Adrenal gland (tissue), 5 donors: ENCODE data around the gene IGDCC3.

Experiments used
- POLR2A ChIP-seq, 2 donors: fragments of 450-650 bp; IDR thresholded peaks; one replicate each; pipeline ENCODE4 v1.6.1; 2017; ENCODE audit warnings: antibody characterized with exemption in 2 of 2, mild to moderate bottlenecking in 2 of 2, moderate library complexity in 1 of 2
- TF ChIP-seq, protein P1 (sequence below), 6 experiments: fragments of 450-650 bp in 4 of 6; fragments of 200-600 bp in 2 of 6; sonication (generic) in 1 of 6; IDR thresholded peaks; 1 replicate in 5 of 6; 2 replicates in 1 of 6; pipeline versions ENCODE4 v1.5.1 to v1.8.0; 2016 to 2021; ENCODE audit warnings: antibody characterized with exemption in 6 of 6, mild to moderate bottlenecking in 2 of 6, moderate library complexity in 1 of 6
- donor health status: DM: no; HTN: no; CAD: no.

DNA sequence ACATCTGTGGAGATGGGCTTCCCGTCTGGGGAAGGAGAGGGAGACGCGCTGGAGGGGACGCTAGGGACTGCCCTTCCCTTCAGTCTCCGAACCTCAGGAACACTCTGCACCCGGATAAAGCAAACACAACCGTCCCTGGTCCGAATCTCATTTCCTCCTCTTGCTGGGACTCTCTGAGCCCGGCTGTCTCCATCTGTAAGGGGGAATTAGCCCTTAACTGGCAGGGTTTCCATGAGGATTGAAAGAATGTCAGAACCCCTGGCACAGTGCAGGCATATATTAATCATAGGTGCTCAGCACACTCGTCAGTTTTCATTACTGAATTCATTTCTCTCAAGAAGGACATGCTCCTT is 19.1 kb upstream of the IGDCC3 start:
- TF ChIP-seq, protein P1, sequence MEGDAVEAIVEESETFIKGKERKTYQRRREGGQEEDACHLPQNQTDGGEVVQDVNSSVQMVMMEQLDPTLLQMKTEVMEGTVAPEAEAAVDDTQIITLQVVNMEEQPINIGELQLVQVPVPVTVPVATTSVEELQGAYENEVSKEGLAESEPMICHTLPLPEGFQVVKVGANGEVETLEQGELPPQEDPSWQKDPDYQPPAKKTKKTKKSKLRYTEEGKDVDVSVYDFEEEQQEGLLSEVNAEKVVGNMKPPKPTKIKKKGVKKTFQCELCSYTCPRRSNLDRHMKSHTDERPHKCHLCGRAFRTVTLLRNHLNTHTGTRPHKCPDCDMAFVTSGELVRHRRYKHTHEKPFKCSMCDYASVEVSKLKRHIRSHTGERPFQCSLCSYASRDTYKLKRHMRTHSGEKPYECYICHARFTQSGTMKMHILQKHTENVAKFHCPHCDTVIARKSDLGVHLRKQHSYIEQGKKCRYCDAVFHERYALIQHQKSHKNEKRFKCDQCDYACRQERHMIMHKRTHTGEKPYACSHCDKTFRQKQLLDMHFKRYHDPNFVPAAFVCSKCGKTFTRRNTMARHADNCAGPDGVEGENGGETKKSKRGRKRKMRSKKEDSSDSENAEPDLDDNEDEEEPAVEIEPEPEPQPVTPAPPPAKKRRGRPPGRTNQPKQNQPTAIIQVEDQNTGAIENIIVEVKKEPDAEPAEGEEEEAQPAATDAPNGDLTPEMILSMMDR (IDR thresholded peaks at IDR 0.05) = no peak
- TF ChIP-seq POLR2A (IDR thresholded peaks at IDR 0.05) = no peak
